Measurements from ENCODE around the gene TEX10.
"Not testable (repeated sequence)": the region's sequence is repeated elsewhere in the genome, so short reads cannot be mapped to it uniquely, and the experiment has no call there.

TEX10 gene

DNA sequence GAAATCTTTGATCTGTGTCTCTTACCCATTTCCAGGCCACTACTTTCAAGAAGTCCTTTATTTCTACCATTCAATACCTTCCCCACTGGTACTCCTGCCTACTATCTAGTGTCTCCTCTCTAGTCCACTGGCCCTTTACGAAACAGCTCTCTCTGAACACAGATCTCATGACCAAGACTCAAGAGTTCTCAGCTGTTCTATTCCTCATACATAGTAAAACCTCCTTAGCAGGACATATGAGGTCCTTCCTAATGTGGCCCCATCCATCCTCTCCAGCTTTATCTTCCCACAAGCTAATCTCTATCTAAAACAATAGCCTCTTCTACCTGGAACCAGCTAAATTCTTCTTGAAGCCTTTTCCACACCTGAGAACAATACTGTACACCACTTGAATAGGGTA is 2.6 kb downstream of the TEX10 start:
- DNase-seq (ENCODE audit: low read depth in 3 of 3, low spot score in 1 of 3) = no peak

DNA sequence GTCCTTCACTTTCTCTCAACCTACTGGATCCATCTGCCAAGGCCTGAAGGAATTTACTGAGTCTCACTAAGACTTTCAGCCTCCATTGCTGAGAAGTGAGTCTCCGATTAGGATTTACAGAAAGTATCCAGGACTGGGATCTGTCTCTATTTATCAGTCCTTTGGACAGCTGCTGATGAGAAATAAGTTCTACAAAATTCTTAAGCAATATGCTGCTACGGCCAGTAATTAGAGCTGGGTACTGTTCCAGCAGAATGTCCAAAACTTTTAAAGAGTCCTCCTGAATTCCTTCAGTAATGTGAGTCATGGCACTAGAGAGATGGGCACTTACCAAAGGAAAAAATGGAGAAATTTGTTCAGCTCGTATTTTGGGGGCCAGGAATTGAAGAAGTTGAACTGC is 5.9 kb downstream of the TEX10 start:
- no peak for DNase-seq (ENCODE audit: low read depth in 3 of 3, low spot score in 1 of 3)

DNA sequence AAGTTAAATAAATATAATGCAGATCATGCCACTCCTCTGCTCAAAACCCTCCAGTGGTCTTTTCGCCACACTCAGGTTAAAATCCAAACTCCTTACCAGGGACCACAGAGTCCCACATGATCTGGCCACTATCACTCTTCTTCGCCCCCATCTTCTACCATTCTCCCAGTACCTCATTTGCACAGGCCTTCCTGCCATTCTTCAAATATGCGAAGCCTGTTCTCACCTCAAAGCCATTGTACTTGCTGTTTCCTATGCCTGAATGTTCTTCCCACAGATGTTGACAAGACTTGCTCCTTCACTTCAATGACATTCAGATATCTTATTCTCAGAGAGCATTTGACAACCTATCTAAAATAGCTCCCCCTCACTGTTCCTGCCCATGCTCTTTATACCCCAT is 10.9 kb downstream of the TEX10 start:
- DNase-seq (ENCODE audit: low read depth in 3 of 3, low spot score in 1 of 3) = no peak

DNA sequence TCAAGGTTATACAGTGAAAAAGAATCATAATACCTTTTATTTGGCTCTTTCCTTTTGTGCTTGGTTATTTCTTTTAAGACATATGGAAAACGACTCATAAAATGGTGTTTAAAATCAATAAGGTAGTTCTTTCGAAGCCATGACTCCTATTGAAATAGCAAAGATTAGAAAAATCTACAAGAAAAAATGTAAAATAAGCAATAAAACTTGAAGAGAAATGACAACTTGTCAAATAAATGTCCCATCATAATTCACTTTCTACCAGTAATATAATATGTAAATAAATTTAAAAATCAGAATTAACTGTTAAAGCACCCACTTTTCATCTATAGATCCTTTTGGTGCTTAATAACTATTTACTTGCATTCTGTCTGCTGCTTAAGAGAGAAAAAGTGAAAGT is 12.5 kb downstream of the TEX10 start:
- DNase-seq (ENCODE audit: low read depth in 3 of 3, low spot score in 1 of 3) = no peak

DNA sequence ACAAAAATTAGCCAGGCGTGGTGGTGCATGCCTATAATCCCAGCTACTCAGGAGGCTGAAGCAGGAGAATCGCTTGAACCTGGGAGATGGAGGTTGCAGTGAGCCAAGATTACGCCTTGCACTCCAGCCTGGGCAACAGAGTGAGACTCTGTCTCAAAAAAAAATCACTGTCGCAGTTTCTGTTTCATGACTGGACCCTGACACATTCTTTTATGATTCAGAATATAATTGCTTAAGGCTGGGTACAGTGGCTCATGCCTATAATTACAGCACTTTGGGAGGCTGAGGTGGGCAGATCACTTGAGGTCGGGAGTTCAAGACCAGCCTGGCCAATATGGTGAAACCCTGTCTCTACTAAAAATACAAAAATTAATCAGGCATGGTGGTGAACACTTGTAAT is 14.0 kb downstream of the TEX10 start:
- DNase-seq (ENCODE audit: low read depth in 3 of 3, low spot score in 1 of 3) = not testable (repeated sequence)

DNA sequence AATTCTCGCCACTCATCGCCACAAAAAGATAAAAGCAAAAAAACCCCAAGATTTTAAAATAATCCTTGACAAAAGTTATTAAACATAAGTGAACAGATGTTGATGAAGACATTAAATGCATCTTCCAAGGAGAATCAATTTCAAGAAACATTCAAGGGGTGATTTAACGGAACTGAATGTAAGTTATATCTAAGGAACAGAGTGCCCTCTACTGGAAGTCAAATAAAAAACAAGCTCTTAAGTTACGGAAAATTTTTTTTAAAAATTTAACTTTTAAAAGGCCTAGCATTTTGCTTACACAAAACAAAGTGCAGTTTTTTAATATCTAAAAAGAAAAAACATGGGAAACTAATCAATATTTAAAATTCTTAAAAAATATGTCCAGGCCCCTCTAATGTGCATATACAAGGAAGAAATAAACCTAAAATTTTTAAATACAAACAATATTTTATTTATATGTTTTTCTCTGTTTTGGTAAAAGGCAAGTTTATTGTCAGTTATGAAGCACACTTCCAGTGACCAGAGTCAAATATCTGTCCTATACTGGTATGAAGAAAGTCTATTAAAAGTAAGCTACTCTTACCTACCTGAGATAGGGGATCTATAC is 28.0 kb downstream of the TEX10 start:
- no peak for DNase-seq (ENCODE audit: low read depth in 3 of 3, low spot score in 1 of 3)

DNA sequence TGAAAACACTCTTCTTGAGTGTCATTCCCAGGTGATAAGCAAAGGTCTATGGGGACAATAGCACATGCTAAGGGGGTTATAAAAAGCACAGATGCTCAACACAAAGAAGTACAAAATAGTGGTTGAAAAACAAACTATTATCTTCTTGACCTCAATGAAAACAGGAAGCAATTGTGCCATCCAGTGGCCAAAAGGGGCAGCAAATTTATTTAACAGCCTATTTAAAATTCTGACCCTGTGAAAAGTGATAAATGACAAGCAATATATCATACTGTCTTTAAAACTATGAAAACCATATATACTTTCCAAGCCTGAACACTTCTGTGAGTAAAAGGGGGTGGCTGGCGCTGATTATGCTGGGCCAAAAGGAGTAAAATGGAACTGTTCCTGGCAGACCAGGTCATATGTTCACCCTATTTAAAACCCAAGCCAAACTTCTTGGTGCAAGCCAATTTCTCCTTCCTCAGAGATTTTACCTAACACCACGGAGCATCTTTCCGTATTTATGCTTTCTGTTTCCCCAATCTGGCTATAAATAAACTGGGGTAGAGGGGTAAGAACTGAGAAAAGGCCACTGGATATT is 29.7 kb downstream of the TEX10 start:
- no peak for DNase-seq (ENCODE audit: low read depth in 3 of 3, low spot score in 1 of 3)

DNA sequence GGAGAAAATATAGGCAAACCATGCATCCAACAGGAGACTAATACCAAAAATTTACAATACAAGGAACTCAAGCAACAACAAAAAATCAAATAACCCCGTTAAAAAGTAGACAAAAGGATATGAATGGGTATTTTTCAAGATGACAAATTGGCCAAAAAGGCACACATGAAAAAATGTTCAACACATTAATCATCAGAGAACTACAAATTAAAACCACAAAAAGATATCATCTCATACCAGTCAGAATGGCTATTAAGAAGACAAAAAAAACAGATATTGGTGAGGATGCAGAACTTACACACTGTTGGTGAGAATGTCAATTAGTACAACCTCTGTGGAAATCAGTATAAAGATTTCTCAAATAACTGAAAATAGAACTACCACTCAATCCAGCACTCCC is 35.0 kb downstream of the TEX10 start:
- DNase-seq (ENCODE audit: low read depth in 3 of 3, low spot score in 1 of 3) = no peak

DNA sequence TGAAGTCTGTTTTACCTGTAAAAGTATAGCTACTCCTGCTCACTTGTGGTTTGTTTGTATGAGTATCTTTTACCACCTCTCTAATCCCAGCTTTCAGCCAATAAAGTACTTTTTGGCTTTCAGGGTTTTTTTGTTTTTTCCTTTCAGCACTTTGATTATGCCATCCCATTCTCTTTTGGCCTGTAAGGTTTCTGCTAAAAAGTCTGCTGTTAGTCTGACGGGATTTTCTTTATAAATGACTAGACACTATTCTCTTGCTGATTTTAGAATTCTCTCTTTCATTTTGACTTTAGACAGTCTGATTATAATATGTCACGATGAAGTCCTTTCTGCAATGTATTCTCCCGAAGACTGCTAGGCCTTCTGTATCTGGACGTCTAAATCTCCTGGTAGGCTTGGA is 37.2 kb downstream of the TEX10 start:
- DNase-seq (ENCODE audit: low read depth in 3 of 3, low spot score in 1 of 3) = no peak

DNA sequence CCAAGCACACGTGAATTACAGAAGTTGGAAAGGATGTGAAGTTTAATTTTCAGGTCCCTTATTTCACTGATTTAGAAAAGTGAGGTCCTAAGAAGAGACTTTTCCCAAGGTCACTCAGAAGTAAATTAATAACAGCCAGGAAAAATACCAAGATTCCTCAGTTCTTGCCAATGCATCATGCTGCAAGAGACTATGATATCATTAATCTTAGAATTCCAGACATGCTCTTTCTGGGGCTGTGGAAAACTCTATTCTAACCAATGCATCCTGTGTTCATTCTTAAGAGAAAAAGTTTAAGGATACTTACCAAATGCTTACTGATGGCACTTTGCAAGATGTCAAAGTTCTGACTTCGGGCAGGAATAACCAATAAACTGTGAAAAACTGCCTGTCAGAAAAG is 42.8 kb downstream of the TEX10 start:
- DNase-seq (ENCODE audit: low read depth in 3 of 3, low spot score in 1 of 3) = no peak

DNA sequence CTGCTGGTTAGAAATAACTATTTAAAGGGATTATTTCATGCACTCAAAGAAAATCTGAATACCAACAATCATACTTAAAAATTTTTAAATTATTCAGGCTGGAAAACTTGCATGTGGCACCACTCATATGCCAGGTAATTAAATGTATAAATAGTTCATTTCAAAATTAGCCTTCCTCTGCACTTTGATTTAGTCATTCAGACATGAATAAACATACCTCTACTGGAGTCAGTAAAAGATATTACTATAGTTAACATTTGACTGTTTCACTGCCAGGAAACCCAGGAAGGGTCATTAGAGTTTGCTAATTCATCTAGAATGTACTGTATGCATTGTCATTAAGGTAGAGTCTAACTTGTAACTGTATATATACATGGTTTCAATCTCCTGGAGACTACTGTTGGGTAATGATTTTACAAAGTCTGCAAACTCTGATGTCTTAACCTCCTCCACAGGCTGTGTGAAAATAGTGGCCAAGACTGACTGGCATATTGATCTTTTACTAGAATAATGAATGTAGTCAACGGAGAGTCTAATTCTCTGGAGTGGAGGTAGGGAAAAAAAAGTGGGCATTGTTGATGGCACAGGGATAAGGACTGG is 43.7 kb downstream of the TEX10 start:
- no peak for DNase-seq (ENCODE audit: low read depth in 3 of 3, low spot score in 1 of 3)

DNA sequence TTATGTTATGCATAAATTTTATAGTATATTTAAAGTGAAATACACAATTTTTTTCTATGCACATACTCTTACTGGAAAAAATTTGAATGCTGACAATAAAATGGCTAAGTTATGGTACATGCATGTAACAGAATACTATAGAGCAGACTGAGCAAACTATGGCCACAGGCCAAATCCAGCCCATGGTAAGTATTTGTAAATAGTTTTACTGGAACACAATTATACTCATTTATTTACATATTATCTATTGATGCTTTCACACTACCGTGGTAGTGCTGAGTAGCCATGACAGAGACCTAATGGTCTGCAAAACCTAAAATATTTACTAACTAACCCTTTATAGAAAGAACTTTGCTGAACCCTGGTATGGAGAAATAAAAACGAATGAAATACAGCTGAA is 45.7 kb downstream of the TEX10 start:
- DNase-seq (ENCODE audit: low read depth in 3 of 3, low spot score in 1 of 3) = no peak

DNA sequence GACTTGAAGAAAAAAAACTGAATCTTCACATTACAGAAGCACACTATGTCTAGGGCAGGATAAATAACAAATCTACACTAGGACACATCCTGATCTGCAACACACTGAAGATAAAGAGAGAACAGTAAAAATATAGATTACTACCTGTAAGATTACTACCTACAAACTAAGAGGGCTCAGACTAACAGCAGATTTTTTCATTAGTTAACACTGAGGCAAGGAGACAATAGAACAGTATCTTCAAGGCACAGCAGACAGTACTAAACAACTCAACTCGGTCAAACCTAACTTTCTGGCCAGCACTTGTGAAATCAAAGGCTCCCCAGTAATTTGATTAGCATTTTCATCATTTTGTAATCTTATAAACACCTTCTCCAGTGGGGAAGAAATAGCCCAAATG is 46.5 kb downstream of the TEX10 start:
- DNase-seq (ENCODE audit: low read depth in 3 of 3, low spot score in 1 of 3) = no peak

DNA sequence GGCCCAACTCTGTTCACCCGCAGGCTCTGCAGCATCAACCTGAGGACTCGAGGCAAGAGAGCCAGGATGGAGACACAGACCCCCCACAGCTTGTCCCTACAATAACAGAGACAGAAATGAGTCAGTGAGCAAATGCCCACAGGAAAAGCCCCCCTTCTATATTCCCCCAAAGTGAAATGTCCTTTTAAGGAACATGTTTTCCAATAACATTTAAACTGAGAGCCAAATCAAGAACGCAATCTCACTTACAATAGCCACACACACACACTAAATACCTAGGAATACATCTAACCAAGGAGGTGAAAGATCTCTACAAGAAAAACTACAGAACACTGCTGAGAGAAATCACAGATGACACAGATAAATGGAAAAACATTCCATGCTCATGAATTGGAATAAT is 49.0 kb downstream of the TEX10 start:
- DNase-seq (ENCODE audit: low read depth in 3 of 3, low spot score in 1 of 3) = no peak

DNA sequence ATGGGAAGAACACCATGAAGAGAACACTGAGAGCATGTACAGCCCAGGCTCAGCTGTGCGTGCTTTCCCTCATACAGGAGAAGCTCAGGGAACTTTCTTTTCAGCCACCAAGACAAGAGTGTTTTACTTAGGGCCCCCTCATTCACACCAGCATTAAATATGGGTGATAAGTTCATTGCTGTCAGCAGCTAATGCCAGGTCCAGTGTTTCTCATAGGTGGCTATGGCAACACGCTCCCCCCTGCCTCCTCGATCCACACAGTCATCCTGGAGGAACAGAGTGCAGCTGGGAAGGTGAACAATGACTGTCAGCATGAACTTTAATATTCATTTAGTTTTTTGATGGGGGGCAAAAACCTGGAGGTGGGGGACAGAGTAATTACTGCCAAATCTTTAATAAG is 54.4 kb downstream of the TEX10 start:
- DNase-seq (ENCODE audit: low read depth in 3 of 3, low spot score in 1 of 3) = no peak

DNA sequence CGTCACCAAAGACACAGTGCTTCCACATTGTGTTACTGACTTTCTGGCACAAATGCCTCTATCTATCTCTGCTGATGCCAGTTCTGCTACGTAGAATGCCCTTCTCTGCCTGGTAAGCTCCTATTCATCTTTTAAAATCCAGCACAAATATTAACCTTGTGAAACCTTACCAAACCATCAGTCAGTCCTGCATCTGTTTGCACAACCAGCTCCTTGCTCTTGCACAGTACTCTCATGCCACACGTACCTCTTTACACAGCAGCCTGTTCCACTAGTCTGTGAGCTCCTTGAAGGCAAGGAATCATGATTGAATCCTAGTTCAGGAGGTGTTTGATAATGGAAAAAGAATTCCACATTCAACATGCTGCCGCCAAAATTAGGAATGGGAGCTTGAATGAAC is 56.3 kb downstream of the TEX10 start:
- no peak for DNase-seq (ENCODE audit: low read depth in 3 of 3, low spot score in 1 of 3)

DNA sequence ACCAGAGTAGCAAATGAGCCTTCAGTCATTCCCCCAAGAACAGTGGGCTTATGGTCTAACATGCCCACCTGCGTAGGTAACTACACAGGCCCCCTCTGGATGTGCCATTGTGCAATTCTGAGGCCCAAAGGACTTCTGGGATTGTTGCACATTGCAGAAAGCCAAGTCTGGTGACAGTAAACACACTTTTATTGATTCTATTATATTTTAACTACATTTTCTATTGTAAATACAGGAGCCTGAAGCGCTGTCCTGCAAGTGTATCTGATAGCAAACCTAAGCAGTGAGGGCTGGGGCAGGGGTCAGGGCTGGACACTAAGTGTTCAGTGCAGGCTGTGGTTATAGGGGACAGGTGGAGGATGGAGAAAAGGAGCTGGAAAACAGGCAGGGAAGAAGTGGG is 57.5 kb downstream of the TEX10 start:
- DNase-seq (ENCODE audit: low read depth in 3 of 3, low spot score in 1 of 3) = no peak

DNA sequence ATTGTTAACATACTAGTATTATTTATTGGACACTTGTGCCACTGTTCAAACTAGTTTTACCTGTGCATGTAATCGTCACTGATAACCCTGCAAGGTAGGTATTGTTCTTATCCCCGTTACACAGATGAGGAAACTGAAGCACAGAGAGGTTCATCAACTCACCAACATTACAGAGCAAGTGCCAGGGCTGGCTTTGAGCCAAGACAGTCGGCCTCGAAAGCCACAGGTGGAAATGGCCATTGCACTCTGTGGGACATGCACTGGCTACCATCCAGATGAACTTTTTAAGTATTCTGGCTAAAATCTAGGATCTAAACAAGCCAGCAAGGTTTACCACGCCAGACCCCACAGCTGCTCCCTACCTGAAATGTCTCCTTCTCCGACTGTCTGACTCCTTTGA is 57.9 kb downstream of the TEX10 start:
- DNase-seq (ENCODE audit: low read depth in 3 of 3, low spot score in 1 of 3) = no peak

DNA sequence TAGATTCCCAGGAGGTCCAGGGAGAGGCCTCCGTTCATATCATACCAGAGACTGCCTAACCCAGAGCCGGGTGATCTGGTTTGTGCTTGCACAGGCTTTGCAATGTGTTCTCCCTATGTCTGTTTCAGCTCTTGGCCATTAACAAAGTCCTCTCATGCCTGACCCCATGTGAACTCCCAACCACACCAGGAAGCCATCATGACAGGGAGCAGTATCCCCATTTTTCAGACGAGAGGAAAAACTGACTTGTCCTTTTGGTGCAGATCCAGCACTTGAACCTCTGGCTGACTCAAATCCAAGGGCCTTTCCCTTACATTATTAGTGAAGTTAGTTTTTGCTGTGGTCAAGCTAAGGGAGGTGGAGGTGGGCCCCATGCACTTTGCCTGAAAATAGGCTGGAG is 58.4 kb downstream of the TEX10 start:
- no peak for DNase-seq (ENCODE audit: low read depth in 3 of 3, low spot score in 1 of 3)

DNA sequence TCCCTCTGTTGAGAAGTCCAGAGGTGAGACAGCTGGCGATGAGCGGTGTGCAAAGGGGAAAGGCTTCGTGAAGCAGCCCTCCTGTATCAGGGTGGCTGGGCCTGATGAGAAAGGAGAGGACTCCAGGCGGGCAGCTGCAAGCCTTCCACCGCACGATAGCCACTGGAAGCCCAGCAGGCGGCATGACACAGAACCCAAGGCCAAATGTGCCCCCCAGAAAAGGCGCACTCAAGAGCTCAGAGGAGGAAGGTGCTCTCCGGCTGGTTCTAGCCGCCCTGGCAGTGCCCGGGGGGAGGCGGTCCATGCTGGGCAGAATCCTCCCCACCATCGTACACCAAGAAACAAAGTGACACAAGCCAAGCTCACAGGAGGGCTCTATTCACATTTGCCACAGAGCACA is 60.3 kb downstream of the TEX10 start:
- no peak for DNase-seq (ENCODE audit: low read depth in 3 of 3, low spot score in 1 of 3)

DNA sequence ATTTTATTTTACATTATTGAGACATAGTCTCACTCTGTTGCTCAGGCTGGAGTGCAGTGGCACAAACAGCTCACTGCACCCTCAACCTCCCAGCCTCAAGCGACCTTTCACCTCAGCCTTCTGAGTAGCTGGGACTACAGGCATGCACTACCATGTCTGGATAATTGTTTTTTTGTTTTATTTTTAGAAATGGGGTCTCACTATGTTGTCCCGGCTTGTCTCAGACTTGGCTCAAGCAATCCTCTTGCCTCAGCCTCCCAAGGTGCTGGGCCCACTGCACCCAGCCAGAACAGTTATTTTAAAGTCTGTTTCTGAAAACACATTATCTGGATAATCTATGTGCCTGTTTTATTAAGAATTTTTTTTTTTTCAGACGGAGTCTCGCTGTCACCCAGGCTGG is 62.0 kb downstream of the TEX10 start:
- no peak for DNase-seq (ENCODE audit: low read depth in 3 of 3, low spot score in 1 of 3)

DNA sequence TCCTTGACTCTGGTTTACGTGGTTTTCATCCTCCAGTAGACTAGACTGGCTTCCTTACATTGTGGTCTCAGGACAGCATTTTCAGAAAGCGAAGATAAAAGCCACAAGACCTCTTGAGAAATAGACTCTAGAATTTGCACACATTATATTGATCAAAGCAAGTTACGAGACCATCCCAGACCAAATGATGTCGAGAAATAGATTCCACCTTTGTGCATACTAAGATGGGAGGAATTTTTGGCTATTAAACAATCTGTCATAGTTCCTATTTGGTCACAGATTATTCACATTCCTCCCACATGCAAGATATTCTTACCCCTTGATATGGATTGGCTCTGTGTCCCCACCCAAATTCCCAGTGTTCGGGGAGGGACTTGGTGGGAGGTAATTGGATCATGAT is 65.6 kb downstream of the TEX10 start:
- DNase-seq (ENCODE audit: low read depth in 3 of 3, low spot score in 1 of 3) = no peak

DNA sequence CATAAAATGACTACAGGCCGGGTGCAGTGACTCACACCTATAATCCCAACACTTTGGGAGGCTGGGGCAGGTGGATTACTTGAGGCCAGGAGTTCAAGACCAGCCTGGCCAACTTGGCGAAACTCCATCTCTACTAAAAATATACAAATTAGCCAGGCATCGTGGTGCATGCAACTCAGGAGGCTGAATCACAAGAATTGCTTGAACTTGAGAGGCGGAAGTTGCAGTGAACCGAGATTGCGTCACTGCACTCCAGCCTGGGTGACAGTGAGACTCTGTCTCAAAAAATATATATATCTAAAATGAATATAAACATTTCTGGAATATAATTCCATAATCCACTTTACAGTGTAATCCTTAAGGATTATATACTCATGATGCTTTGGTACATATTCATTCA is 66.5 kb downstream of the TEX10 start:
- DNase-seq (ENCODE audit: low read depth in 3 of 3, low spot score in 1 of 3) = no peak
